Hepatocyte (in vitro differentiated cells): Measurements from ENCODE around the gene IL22RA1. TPM values are rescaled to one million over a fixed set of nuclear protein-coding genes. Genes with fewer than 3 reads are reported as not detected.

Experiments
- DNase-seq: peaks from one replicate; pipeline ENCODE4 v3.0.0-alpha.2; 2016; ENCODE audit warnings: low spot score
- H2AFZ ChIP-seq: fragments of 200-600 bp; sonication (generic); 2 replicates; pipeline ENCODE4 v1.6.0; 2016; ENCODE audit warnings: antibody characterized with exemption, mild to moderate bottlenecking
- H3K27ac ChIP-seq: fragments of 200-600 bp; sonication (generic); 2 replicates; pipeline ENCODE4 v1.5.1; 2016; ENCODE audit warnings: mild to moderate bottlenecking
- H3K27me3 ChIP-seq: fragments of 200-600 bp; sonication (generic); 2 replicates; pipeline ENCODE4 v1.6.1; 2016
- H3K36me3 ChIP-seq: fragments of 200-600 bp; sonication (generic); replicated peaks from 2 replicates; pipeline ENCODE4 v1.5.1; 2016; ENCODE audit warnings: low read depth; ENCODE audit not compliant: insufficient read depth
- H3K4me1 ChIP-seq: fragments of 200-600 bp; sonication (generic); 2 replicates; pipeline ENCODE4 v1.5.1; 2016; ENCODE audit warnings: mild to moderate bottlenecking, moderate library complexity; ENCODE audit not compliant: insufficient read depth
- H3K4me2 ChIP-seq: fragments of 200-600 bp; sonication (generic); 2 replicates; pipeline ENCODE4 v1.6.0; 2016
- H3K4me3 ChIP-seq: fragments of 200-600 bp; sonication (generic); 2 replicates; pipeline ENCODE4 v1.5.1; 2016; ENCODE audit warnings: mild to moderate bottlenecking
- H3K79me2 ChIP-seq: fragments of 200-600 bp; sonication (generic); 2 replicates; pipeline ENCODE4 v1.6.0; 2017; ENCODE audit warnings: mild to moderate bottlenecking
- H3K9me2 ChIP-seq: fragments of 200-600 bp; sonication (generic); replicated peaks from 2 replicates; pipeline ENCODE4 v1.6.0; 2017; ENCODE audit warnings: mild to moderate bottlenecking; ENCODE audit not compliant: insufficient read depth
- H3K9me3 ChIP-seq: fragments of 200-600 bp; sonication (generic); 2 replicates; pipeline ENCODE4 v1.5.1; 2016; ENCODE audit warnings: low read depth, mild to moderate bottlenecking
- H4K20me1 ChIP-seq: fragments of 200-600 bp; sonication (generic); 2 replicates; pipeline ENCODE4 v1.6.0; 2016; ENCODE audit warnings: mild to moderate bottlenecking; ENCODE audit not compliant: insufficient read depth, poor library complexity, severe bottlenecking
- CTCF ChIP-seq: fragments of 200-600 bp; sonication (generic); IDR thresholded peaks from 2 replicates; pipeline ENCODE4 v1.5.1; 2016; ENCODE audit warnings: antibody characterized with exemption, mild to moderate bottlenecking; ENCODE audit not compliant: poor library complexity
- EZH2 ChIP-seq: fragments of 200-600 bp; sonication (generic); IDR thresholded peaks from 2 replicates; pipeline ENCODE4 v1.6.1; 2016; ENCODE audit warnings: antibody characterized with exemption, mild to moderate bottlenecking, borderline replicate concordance
- EZH2phosphoT487 ChIP-seq: fragments of 200-600 bp; sonication (generic); IDR thresholded peaks from one replicate; pipeline ENCODE4 v1.6.1; 2018; ENCODE audit warnings: antibody characterized with exemption, mild to moderate bottlenecking, low read depth, moderate library complexity; ENCODE audit not compliant: unreplicated experiment, severe bottlenecking
- WGBS: methylation state at CpG from one replicate; pipeline ENCODE4 v1.1.6; 2016; ENCODE audit warnings: low lambda C conversion rate; ENCODE audit errors: missing lambda C conversion rate; 5-methylcytosine and 5-hydroxymethylcytosine counted together
- polyA plus RNA-seq: library from polyadenylated mRNA; unstranded; fragments of >200 nt; fragmentation: Nextera tagmentation; extraction: Ambion mirVana; gene quantifications from 2 replicates; pipeline ENCODE4 v1.2.1, GENCODE V29; 2016
- total RNA-seq: library from RNA; depleted of rRNA; stranded (reverse); fragments of >200 nt; gene quantifications from 2 replicates; pipeline ENCODE4 v1.2.3, GENCODE V29; 2014

Gene IL22RA1
- total and polyA plus RNA-seq, 2 experiments from 2014 or later: 6.1 to 8.2 TPM

GRCh38 chr1:24103408-24103807 is 39.5 kb downstream of the IL22RA1 start:
- TF ChIP-seq EZH2phosphoT487: no peak
- TF ChIP-seq EZH2: no peak
- no peak for TF ChIP-seq CTCF
- Histone ChIP-seq H3K9me2 (no peaks in the 10 kb centered on the region), H3K4me2 (no peak overlapping the region), H3K4me3 (no peak overlapping the region), H4K20me1 (no peaks in the 10 kb centered on the region), H3K27ac (peak overlapping the region; percentile 90), H3K79me2 (no peaks in the 10 kb centered on the region), H3K27me3 (no peaks in the 10 kb centered on the region), H3K9me3 (no peaks in the 10 kb centered on the region), H2AFZ (no peak overlapping the region), H3K4me1 (peaks cover 27% of the 10 kb centered on the region), H3K36me3 (no peaks in the 10 kb centered on the region)
- WGBS: 33% methylated on average over 3 of the region's 3 CpGs
- no peak for DNase-seq

GRCh38 chr1:24102961-24103360 is 40.0 kb downstream of the IL22RA1 start:
- no peaks in the 10 kb centered on the region for H3K9me2 ChIP-seq
- H3K79me2 ChIP-seq: no peaks in the 10 kb centered on the region
- no peak for TF ChIP-seq EZH2
- TF ChIP-seq CTCF: no peak
- no peak for TF ChIP-seq EZH2phosphoT487
- H3K27me3 ChIP-seq: no peaks in the 10 kb centered on the region
- no peak overlapping the region for H3K4me3 ChIP-seq
- no peaks in the 10 kb centered on the region for H3K9me3 ChIP-seq
- no peaks in the 10 kb centered on the region for H4K20me1 ChIP-seq
- H3K36me3 ChIP-seq: no peaks in the 10 kb centered on the region
- no peak for DNase-seq
- WGBS: 86% methylated on average over 8 of the region's 8 CpGs
- H3K27ac ChIP-seq: peak overlapping the region; percentile 90
- H2AFZ ChIP-seq: no peak overlapping the region
- no peak overlapping the region for H3K4me2 ChIP-seq
- peaks cover 27% of the 10 kb centered on the region for H3K4me1 ChIP-seq

GRCh38 chr1:24101796-24102586 is 40.9 kb downstream of the IL22RA1 start:
- TF ChIP-seq CTCF (no peak), EZH2 (no peak), EZH2phosphoT487 (no peak)
- no peaks in the 10 kb centered on the region for H4K20me1 ChIP-seq
- H3K4me1 ChIP-seq: peaks cover 23% of the 10 kb centered on the region
- no peak overlapping the region for H3K4me3 ChIP-seq
- H3K36me3 ChIP-seq: no peaks in the 10 kb centered on the region
- H2AFZ ChIP-seq: no peak overlapping the region
- DNase-seq: peak; percentile 44
- H3K9me2 ChIP-seq: no peaks in the 10 kb centered on the region
- H3K4me2 ChIP-seq: no peak overlapping the region
- 66% methylated on average over 9 of the region's 9 CpGs for WGBS
- H3K79me2 ChIP-seq: no peaks in the 10 kb centered on the region
- no peaks in the 10 kb centered on the region for H3K9me3 ChIP-seq
- no peaks in the 10 kb centered on the region for H3K27me3 ChIP-seq
- H3K27ac ChIP-seq: peak overlapping the region; percentile 90
